Peyer's patch (tissue), 4 donors: ENCODE measurements around the gene ARMS2. TPM values are rescaled to one million over a fixed set of nuclear protein-coding genes. Genes with fewer than 3 reads are reported as not detected.

Source experiments
- DNase-seq, 3 donors: peaks; one replicate each; pipeline ENCODE4 v3.0.0-alpha.2; 2017 to 2019
- H3K27ac ChIP-seq, 4 donors: fragments of 200-600 bp; sonication (generic); one replicate each; pipeline ENCODE4 v1.5.1; 2016 to 2019
- H3K27me3 ChIP-seq, 2 donors: fragments of 200-600 bp; sonication (generic); one replicate each; pipeline ENCODE4 v1.5.1; 2019
- H3K36me3 ChIP-seq, 3 donors: fragments of 200-600 bp; sonication (generic); one replicate each; pipeline ENCODE4 v1.5.1; 2016 to 2019
- H3K4me1 ChIP-seq, 4 donors: fragments of 200-600 bp; sonication (generic); one replicate each; pipeline ENCODE4 v1.5.1; 2016 to 2019
- H3K4me3 ChIP-seq, 4 donors: fragments of 200-600 bp; sonication (generic); 1 replicate in 3 of 4; 2 replicates in 1 of 4; pipeline ENCODE4 v1.5.1; 2016 to 2019; ENCODE audit warnings: mild to moderate bottlenecking in 1 of 4
- H3K9me3 ChIP-seq, 4 donors: fragments of 200-600 bp; sonication (generic); one replicate each; pipeline ENCODE4 v1.5.1; 2016 to 2019; ENCODE audit warnings: mild to moderate bottlenecking in 1 of 4
- CTCF ChIP-seq, 6 experiments: fragments of 450-650 bp in 4 of 6; fragments of 200-600 bp in 2 of 6; sonication (generic) in 1 of 6; IDR thresholded peaks; one replicate each; pipeline ENCODE4 v1.5.1; 2017 to 2019; ENCODE audit warnings: antibody characterized with exemption in 6 of 6, mild to moderate bottlenecking in 3 of 6, moderate library complexity in 1 of 6
- POLR2A ChIP-seq, 2 donors: fragments of 450-650 bp; IDR thresholded peaks; one replicate each; pipeline ENCODE4 v1.5.1; 2017; ENCODE audit warnings: antibody characterized with exemption in 2 of 2, mild to moderate bottlenecking in 2 of 2, moderate library complexity in 2 of 2
- total RNA-seq, 4 donors: library from RNA; depleted of rRNA; stranded (reverse); fragments of >200 nt; gene quantifications; one replicate each; pipeline ENCODE4 v1.1.0, GENCODE V29; 2016

ARMS2 gene
- total RNA-seq, 4 donors from 2014 or later = not detected

DNA sequence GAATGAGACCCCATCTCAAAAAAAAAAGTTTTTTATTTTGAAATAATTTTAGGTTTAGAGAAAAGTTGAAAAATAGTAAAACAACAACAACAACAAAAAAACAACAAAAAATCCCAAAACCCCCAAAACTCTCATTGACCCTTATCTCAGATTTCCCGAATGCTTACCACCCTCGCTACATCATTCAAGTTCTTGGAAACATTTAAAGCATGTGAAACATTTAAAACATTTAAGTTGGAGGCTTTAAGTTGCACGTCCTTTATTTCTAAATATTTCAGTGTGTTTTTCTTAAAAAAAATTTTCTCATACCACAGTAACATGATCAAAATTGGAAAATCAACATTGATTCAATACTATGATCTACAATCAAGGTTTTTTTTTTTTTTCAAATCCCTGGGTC lies 382 bp upstream of the ARMS2 start:
- Histone ChIP-seq H3K4me3 (no peak overlapping the region), H3K4me1 (no peaks in the 10 kb centered on the region), H3K27ac (no peak overlapping the region), H3K27me3 (no peaks in the 10 kb centered on the region), H3K36me3 (no peaks in the 10 kb centered on the region), H3K9me3 (no peaks in the 10 kb centered on the region)
- TF ChIP-seq CTCF (IDR thresholded peaks at IDR 0.05) (no peak), POLR2A (IDR thresholded peaks at IDR 0.05) (no peak)
- no peak for DNase-seq

- DNase-seq = no peak
- H3K27me3 ChIP-seq = no peaks in the 10 kb centered on the region
- no peaks in the 10 kb centered on the region for H3K9me3 ChIP-seq
- TF ChIP-seq CTCF (IDR thresholded peaks at IDR 0.05) = no peak
- no peak for TF ChIP-seq POLR2A (IDR thresholded peaks at IDR 0.05)
- peaks cover 0 to 4% (median 0%) of the 10 kb centered on the region in 4 donors for H3K4me1 ChIP-seq
- H3K4me3 ChIP-seq = no peak overlapping the region
- H3K27ac ChIP-seq = no peak overlapping the region
- no peaks in the 10 kb centered on the region for H3K36me3 ChIP-seq
Measured at GRCh38 chr10:122455376-122456079, 1.1 kb downstream of the ARMS2 start.

DNA sequence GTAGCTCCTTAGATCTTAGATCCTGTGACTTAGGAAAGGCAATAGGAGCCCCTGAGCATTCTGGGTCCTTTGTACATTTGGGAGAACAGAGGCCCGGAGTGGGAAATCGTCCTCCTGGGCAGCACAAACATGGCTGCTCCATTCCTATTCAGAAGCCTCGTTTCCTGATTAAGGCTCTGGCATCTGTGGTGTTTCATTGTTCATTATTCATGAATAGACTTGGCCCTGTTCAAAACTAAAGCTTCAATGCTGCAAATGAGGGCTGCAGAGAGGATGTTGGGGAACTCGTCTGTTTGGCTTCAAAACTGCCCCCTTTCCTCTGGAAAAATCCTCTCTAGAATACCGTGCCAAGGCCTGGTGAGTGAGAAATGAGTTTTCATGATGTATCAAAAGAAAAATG lies 3.5 kb downstream of the ARMS2 start:
- H3K36me3 ChIP-seq = no peaks in the 10 kb centered on the region
- TF ChIP-seq CTCF (IDR thresholded peaks at IDR 0.05) (no peak), POLR2A (IDR thresholded peaks at IDR 0.05) (no peak)
- no peak overlapping the region for H3K27ac ChIP-seq
- DNase-seq = no peak
- H3K27me3 ChIP-seq = no peaks in the 10 kb centered on the region
- no peak overlapping the region for H3K4me3 ChIP-seq
- H3K4me1 ChIP-seq = peaks cover 0 to 15% (median 0%) of the 10 kb centered on the region in 4 donors
- no peaks in the 10 kb centered on the region for H3K9me3 ChIP-seq

DNA sequence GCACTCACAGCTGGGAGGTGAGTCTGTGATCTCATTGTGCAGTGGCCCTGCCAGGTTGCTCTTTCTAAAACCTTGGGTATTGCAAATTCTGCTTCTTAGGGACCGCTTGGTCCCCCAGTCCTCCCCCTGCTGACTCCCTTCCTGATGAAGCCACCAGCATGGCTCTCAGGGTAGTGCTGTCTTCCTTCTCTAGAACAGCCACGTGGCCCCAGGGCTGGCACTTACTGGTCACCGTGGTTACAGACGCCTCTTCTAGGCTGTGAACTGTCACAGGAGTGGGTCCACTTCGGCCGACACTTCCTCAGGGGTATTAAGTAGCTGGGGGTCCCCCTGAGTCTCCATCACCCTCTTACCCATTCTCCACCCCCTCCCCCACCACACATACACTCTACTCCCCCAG lies 4.2 kb downstream of the ARMS2 start:
- TF ChIP-seq POLR2A (IDR thresholded peaks at IDR 0.05) (no peak), CTCF (IDR thresholded peaks at IDR 0.05) (no peak)

GRCh38 chr10:122459561-122460273 lies 5.3 kb downstream of the ARMS2 start:
- TF ChIP-seq POLR2A (IDR thresholded peaks at IDR 0.05) = no peak
- no peak for TF ChIP-seq CTCF (IDR thresholded peaks at IDR 0.05)
- Histone ChIP-seq H3K4me3 (no peak overlapping the region), H3K36me3 (no peaks in the 10 kb centered on the region), H3K4me1 (peaks cover 0 to 17% (median 0%) of the 10 kb centered on the region in 4 donors), H3K27ac (no peak overlapping the region), H3K9me3 (no peaks in the 10 kb centered on the region), H3K27me3 (no peaks in the 10 kb centered on the region)
- no peak for DNase-seq

More for the DNA sequence above, 4.2 kb downstream of the ARMS2 start:
- no peak for DNase-seq
- H3K9me3 ChIP-seq = no peaks in the 10 kb centered on the region
- no peak overlapping the region for H3K4me3 ChIP-seq
- H3K27ac ChIP-seq = no peak overlapping the region
- H3K36me3 ChIP-seq = no peaks in the 10 kb centered on the region
- H3K27me3 ChIP-seq = no peaks in the 10 kb centered on the region
- H3K4me1 ChIP-seq = peaks cover 0 to 17% (median 0%) of the 10 kb centered on the region in 4 donors
